ENCODE measurements around the gene PRM2. TPM values are rescaled to one million over a fixed set of nuclear protein-coding genes. Genes with fewer than 3 reads are reported as not detected.

The PRM2 gene
- total and polyA plus RNA-seq, 2 donors (not counting 3 experiments of a cell fraction or from before 2014, with no cell fraction given): not detected

DNA sequence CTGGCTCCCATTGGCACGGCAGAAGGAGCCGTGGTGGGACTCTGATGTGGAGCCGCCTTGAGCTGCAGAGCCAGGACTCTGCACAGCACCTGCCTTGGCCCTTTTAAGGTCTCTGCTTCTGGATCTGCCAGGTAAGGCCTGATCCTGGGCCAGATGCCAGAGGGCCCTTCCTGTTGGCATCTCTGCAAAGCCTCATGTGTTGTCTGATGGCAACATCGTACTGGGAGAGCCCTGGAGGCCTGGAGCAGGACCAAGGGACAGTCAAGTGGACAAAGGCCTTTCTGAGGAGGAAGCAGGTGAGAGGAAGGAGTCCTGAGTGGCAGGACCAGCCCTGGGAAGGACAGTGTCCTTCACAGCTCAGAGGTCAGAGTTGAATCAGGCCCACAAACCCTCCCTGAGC, 46.4 kb downstream of the PRM2 start:
- TF ChIP-seq POLR2A (IDR thresholded peaks at IDR 0.05; ENCODE audit: low read depth, low read length) (no peak), POLR2AphosphoS5 (IDR thresholded peaks at IDR 0.05; ENCODE audit: insufficient read depth, low read depth, low read length) (no peak), EZH2 (IDR thresholded peaks at IDR 0.05; ENCODE audit: borderline replicate concordance, low read depth, low read length, severe bottlenecking) (no peak), GATA2 (IDR thresholded peaks at IDR 0.05; ENCODE audit: insufficient read depth, insufficient read length, low read depth, low read length) (no peak), FOS (IDR thresholded peaks at IDR 0.05; ENCODE audit: borderline replicate concordance, insufficient read depth, low read length) (no peak), MYC (IDR thresholded peaks at IDR 0.05; ENCODE audit: low read depth, low read length) (no peak), JUN (IDR thresholded peaks at IDR 0.05; ENCODE audit: borderline replicate concordance, insufficient read depth, insufficient read length, low read depth) (no peak)
- TF ChIP-seq, protein P1, sequence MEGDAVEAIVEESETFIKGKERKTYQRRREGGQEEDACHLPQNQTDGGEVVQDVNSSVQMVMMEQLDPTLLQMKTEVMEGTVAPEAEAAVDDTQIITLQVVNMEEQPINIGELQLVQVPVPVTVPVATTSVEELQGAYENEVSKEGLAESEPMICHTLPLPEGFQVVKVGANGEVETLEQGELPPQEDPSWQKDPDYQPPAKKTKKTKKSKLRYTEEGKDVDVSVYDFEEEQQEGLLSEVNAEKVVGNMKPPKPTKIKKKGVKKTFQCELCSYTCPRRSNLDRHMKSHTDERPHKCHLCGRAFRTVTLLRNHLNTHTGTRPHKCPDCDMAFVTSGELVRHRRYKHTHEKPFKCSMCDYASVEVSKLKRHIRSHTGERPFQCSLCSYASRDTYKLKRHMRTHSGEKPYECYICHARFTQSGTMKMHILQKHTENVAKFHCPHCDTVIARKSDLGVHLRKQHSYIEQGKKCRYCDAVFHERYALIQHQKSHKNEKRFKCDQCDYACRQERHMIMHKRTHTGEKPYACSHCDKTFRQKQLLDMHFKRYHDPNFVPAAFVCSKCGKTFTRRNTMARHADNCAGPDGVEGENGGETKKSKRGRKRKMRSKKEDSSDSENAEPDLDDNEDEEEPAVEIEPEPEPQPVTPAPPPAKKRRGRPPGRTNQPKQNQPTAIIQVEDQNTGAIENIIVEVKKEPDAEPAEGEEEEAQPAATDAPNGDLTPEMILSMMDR (IDR thresholded peaks at IDR 0.05; ENCODE audit: extremely low read depth in 1 of 2, insufficient read depth in 1 of 2, low read depth in 1 of 2, low read length in 2 of 2): no peak
- TF ChIP-seq, protein P2, sequence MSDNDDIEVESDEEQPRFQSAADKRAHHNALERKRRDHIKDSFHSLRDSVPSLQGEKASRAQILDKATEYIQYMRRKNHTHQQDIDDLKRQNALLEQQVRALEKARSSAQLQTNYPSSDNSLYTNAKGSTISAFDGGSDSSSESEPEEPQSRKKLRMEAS (IDR thresholded peaks at IDR 0.05; ENCODE audit: insufficient read depth, insufficient read length): no peak
- CTCF ChIA-PET: interaction anchor here (1.5 kb wide), 2 partner anchors 26 to 39 kb away, joined by 4 to 5 read pairs; partner anchors contain the start of gene SOCS1

More for the DNA sequence above, 46.4 kb downstream of the PRM2 start:
- H3K27ac ChIP-seq (ENCODE audit: insufficient read depth, low read depth, low read length): no peak overlapping the region
- intact Hi-C loops (cut with micrococcal nuclease): no loop called here
- no peak overlapping the region for H3K9ac ChIP-seq (replicated peaks; ENCODE audit: extremely low read depth, insufficient read depth, low read length)
- FAIRE-seq: no peak
- no peaks in the 10 kb centered on the region for H3K4me1 ChIP-seq (ENCODE audit: control insufficient read depth, extremely low read depth, insufficient read depth, low read length)
- no peak overlapping the region for H2AFZ ChIP-seq (ENCODE audit: low read depth, low read length)
- no peak overlapping the region for H3K4me3 ChIP-seq (replicated peaks in 1 of 3; ENCODE audit: insufficient read depth in 1 of 3, low read depth in 1 of 3, low read length in 3 of 3)
- no peaks in the 10 kb centered on the region for H4K20me1 ChIP-seq (replicated peaks; ENCODE audit: control insufficient read depth, extremely low read depth, insufficient read depth, low read length)
- no peaks in the 10 kb centered on the region for H3K9me3 ChIP-seq (replicated peaks; ENCODE audit: control insufficient read depth, insufficient read depth, low read length)
- no peak overlapping the region for H3K4me2 ChIP-seq (ENCODE audit: insufficient read depth, low read length)
- dilution Hi-C loops (cut with MboI; ENCODE audit: extremely low pct_ligation_motif_present, low sequenced_read_pairs): no loop called here
- no peaks in the 10 kb centered on the region for H3K27me3 ChIP-seq (ENCODE audit: control insufficient read depth in 2 of 2, insufficient read depth in 2 of 2, low read length in 2 of 2)
- POLR2A ChIA-PET: no interaction called here
- H3K79me2 ChIP-seq (ENCODE audit: control insufficient read depth, insufficient read depth, low read length): no peaks in the 10 kb centered on the region
- no peaks in the 10 kb centered on the region for H3K9me1 ChIP-seq (replicated peaks; ENCODE audit: control insufficient read depth, extremely low read depth, insufficient read depth, low read length)
- DNase-seq (ENCODE audit: low read depth, low spot score): no peak
- BruUV-seq (replicated peaks): no TSS peak
- no peaks in the 10 kb centered on the region for H3K36me3 ChIP-seq (ENCODE audit: control insufficient read depth in 2 of 2, extremely low read depth in 1 of 2, insufficient read depth in 2 of 2, low read length in 2 of 2)

Data from endothelial cell of umbilical vein (primary cell).